ENCODE data around the gene CCDC107. TPM values are rescaled to one million over a fixed set of nuclear protein-coding genes. Genes with fewer than 3 reads are reported as not detected.

The CCDC107 gene
- total and polyA plus RNA-seq, 9 of the 15 experiments (the other 6 are each of a cell fraction or from before 2014, with no cell fraction given) = 0.35 to 11.3 (median 6.9) TPM; not detected in 1

- H3K9me3 ChIP-seq (replicated peaks; ENCODE audit: control insufficient read depth, insufficient read depth, low read depth, low read length) = no peaks in the 10 kb centered on the region
- POLR2A ChIA-PET = interaction anchor here (0.9 to 1.0 kb wide), 2 partner anchors 10 to 11 kb away, joined by 4 read pairs; no protein-coding TSS in a partner anchor
- no peaks in the 10 kb centered on the region for H3K79me2 ChIP-seq (ENCODE audit: control insufficient read depth, insufficient read depth, low read length)
- H3K36me3 ChIP-seq (ENCODE audit: control insufficient read depth, insufficient read depth, low read length) = peaks cover 98% of the 10 kb centered on the region
- H3K27ac ChIP-seq (ENCODE audit: extremely low read depth, low read depth, low read length) = no peak overlapping the region
- H3K9ac ChIP-seq (ENCODE audit: insufficient read depth in 1 of 2, low read depth in 2 of 2, low read length in 2 of 2) = no peak overlapping the region
- no peaks in the 10 kb centered on the region for H4K20me1 ChIP-seq (replicated peaks; ENCODE audit: control insufficient read depth, insufficient read depth, low read length)
- no peak overlapping the region for H3K4me3 ChIP-seq
- 93% methylated on average over 2 of the region's 7 CpGs for whole genome bisulfite sequencing (ENCODE audit: insufficient coverage, low coverage, missing lambda C conversion rate)
- intact Hi-C loops (cut with micrococcal nuclease) (no loop called here), in situ Hi-C loops (cut with MboI) (no loop called here)
- no peaks in the 10 kb centered on the region; a peak in 1 of 5 replicates for H3K4me1 ChIP-seq (replicated peaks in 1 of 2; ENCODE audit: control insufficient read depth in 2 of 2, insufficient read depth in 2 of 2, low read length in 2 of 2)
- TF ChIP-seq KLF1 (tag; IDR thresholded peaks at IDR 0.05) (no peak), MECOM (CRISPR knock-in tag; IDR thresholded peaks at IDR 0.05) (no peak), RBM17 (IDR thresholded peaks at IDR 0.05; ENCODE audit: borderline replicate concordance, low read depth, low read length) (no peak), ZNF41 (CRISPR knock-in tag; conservative IDR thresholded peaks at IDR 0.05) (no peak), ZEB2 (IDR thresholded peaks at IDR 0.05) (no peak), SMARCC2 (IDR thresholded peaks at IDR 0.05; ENCODE audit: low read depth) (no peak), CBFB (CRISPR knock-in tag; IDR thresholded peaks at IDR 0.05) (no peak), ZNF561 (CRISPR knock-in tag; conservative IDR thresholded peaks at IDR 0.05) (no peak), TSC22D4 (tag; IDR thresholded peaks at IDR 0.05) (no peak), ZC3H11A (IDR thresholded peaks at IDR 0.05; ENCODE audit: low read depth, low read length) (no peak), FOXO4 (CRISPR knock-in tag; IDR thresholded peaks at IDR 0.05) (no peak)
- no peaks in the 10 kb centered on the region for H3K27me3 ChIP-seq (ENCODE audit: control insufficient read depth in 2 of 2, insufficient read depth in 2 of 2, low read length in 2 of 2)
- FAIRE-seq (no peak), DNase-seq (ENCODE audit: extremely low read depth in 1 of 4, low spot score in 3 of 4) (no peak), ATAC-seq (no peak)
- no peak overlapping the region for H2AFZ ChIP-seq (ENCODE audit: low read depth, low read length)
- CTCF ChIA-PET (ENCODE audit: low intra/inter-chr PET ratio) = no interaction called here
- no peak overlapping the region for H3K4me2 ChIP-seq (ENCODE audit: insufficient read depth, low read length)
- H3K9me1 ChIP-seq (ENCODE audit: control insufficient read depth, insufficient read depth, low read length) = peaks cover 3% of the 10 kb centered on the region
- no TSS peak for BruUV-seq (replicated peaks)
Measured at GRCh38 chr9:35702696-35703095, 44.6 kb downstream of the CCDC107 start.

Measured in K562 (cell line).